A549 (cell line): ENCODE data around the gene NAP1L4. TPM values are rescaled to one million over a fixed set of nuclear protein-coding genes. Genes with fewer than 3 reads are reported as not detected.

Experiments used
- ATAC-seq, 2 experiments: fragments of 200-7000 bp in 1 of 2; fragments of >200 bp in 1 of 2; cut with Nextera tagmentation in 1 of 2; cut with Tn5 transposase in 1 of 2; 3 replicates each; pipeline versions ENCODE4 v1.8.0 to v1.9.1; 2018 to 2020; ENCODE audit warnings: mild to moderate bottlenecking in 1 of 2, moderate library complexity in 1 of 2
- CTCF ChIA-PET: fragments of 300-600 bp; sonication (Branson Sonifier 250); formaldehyde crosslinking; extraction: SDS; loops from one replicate; lab custom pipeline; 2021; ENCODE audit warnings: antibody characterized with exemption, inconsistent platforms; lab: Yijun Ruan, JAX
- POLR2A ChIA-PET: fragments of 350-600 bp; formaldehyde crosslinking; extraction: SDS; loops from one replicate; lab custom pipeline; 2021; ENCODE audit warnings: antibody characterized with exemption, inconsistent platforms; lab: Yijun Ruan, JAX
- DNase-seq, 2 experiments: peaks; one replicate each; pipeline versions ENCODE4 v3.0.0 to v3.0.0-alpha.2; 2011 to 2016; ENCODE audit warnings: low read depth in 1 of 2, low spot score in 1 of 2
- FAIRE-seq: peaks from 2 replicates; lab custom pipeline; 2011; peaks lifted over from hg19 to GRCh38; lab: Jason Lieb, UNC
- H3K27ac ChIP-seq, 2 experiments: fragments of >200 bp; sonication (Bioruptor Twin); formaldehyde crosslinking; 3 replicates each; pipeline ENCODE4 v1.5.1; 2016 to 2017
- H3K4me1 ChIP-seq: fragments of >200 bp; sonication (Bioruptor Twin); formaldehyde crosslinking; 3 replicates; pipeline ENCODE4 v1.6.1; 2016
- H3K4me2 ChIP-seq: fragments of >200 bp; sonication (Bioruptor Twin); formaldehyde crosslinking; 3 replicates; pipeline ENCODE4 v1.6.1; 2016
- H3K4me3 ChIP-seq: fragments of >200 bp; sonication (Bioruptor Twin); formaldehyde crosslinking; 3 replicates; pipeline ENCODE4 v1.5.1; 2016
- H3K9me3 ChIP-seq: fragments of >200 bp; sonication (Bioruptor Twin); formaldehyde crosslinking; 3 replicates; pipeline ENCODE4 v1.6.1; 2016
- CHD2 ChIP-seq: fragments of 150-350 bp; IDR thresholded peaks from 2 replicates; pipeline ENCODE4 v1.6.1; 2014; ENCODE audit warnings: low read length; ENCODE audit not compliant: partially characterized antibody
- CHD4 ChIP-seq: fragments of 200-600 bp; sonication (generic); IDR thresholded peaks from 2 replicates; pipeline ENCODE4 v1.6.1; 2016; ENCODE audit warnings: antibody characterized with exemption, mild to moderate bottlenecking, borderline replicate concordance
- EHMT2 ChIP-seq: fragments of 200-600 bp; sonication (generic); IDR thresholded peaks from 2 replicates; pipeline ENCODE4 v1.6.1; 2016; ENCODE audit warnings: antibody characterized with exemption, low read depth, mild to moderate bottlenecking, moderate library complexity
- EP300 ChIP-seq, 2 experiments: fragments of >200 bp; sonication (Bioruptor Twin); formaldehyde crosslinking; IDR thresholded peaks; 2 replicates in 1 of 2; 3 replicates in 1 of 2; pipeline ENCODE4 v1.6.1; 2016 to 2017
- FOSB ChIP-seq: fragments of 250-450 bp; sonication (Bioruptor Pico); IDR thresholded peaks from 2 replicates; pipeline ENCODE4 v1.5.0; 2020; ENCODE audit warnings: mild to moderate bottlenecking, moderate library complexity
- HOXA7 ChIP-seq: fragments of 250-450 bp; sonication (Bioruptor Pico); IDR thresholded peaks from 2 replicates; pipeline ENCODE4 v1.5.0; 2020; ENCODE audit warnings: mild to moderate bottlenecking, moderate library complexity
- MYC ChIP-seq: IDR thresholded peaks from 2 replicates; pipeline ENCODE4 v1.6.1; 2012; ENCODE audit warnings: mild to moderate bottlenecking, inconsistent platforms, low read length, improper control_type of control experiment, borderline replicate concordance
- PHF8 ChIP-seq: fragments of 200-600 bp; sonication (generic); IDR thresholded peaks from 2 replicates; pipeline ENCODE4 v1.6.1; 2016; ENCODE audit warnings: low read depth, mild to moderate bottlenecking, antibody characterized with exemption, moderate library complexity, borderline replicate concordance
- RAD21 ChIP-seq, 2 experiments: fragments of >200 bp in 1 of 2; sonication (Bioruptor Twin) in 1 of 2; formaldehyde crosslinking in 1 of 2; IDR thresholded peaks in 1 of 2; conservative IDR thresholded peaks in 1 of 2; 2 replicates in 1 of 2; 3 replicates in 1 of 2; pipeline ENCODE4 v1.6.1; 2012 to 2018; ENCODE audit warnings: inconsistent platforms in 1 of 2
- RNF2 ChIP-seq: fragments of 200-600 bp; sonication (generic); IDR thresholded peaks from 2 replicates; pipeline ENCODE4 v1.6.1; 2016; ENCODE audit warnings: low read depth, mild to moderate bottlenecking, antibody characterized with exemption, moderate library complexity, borderline replicate concordance
- TP53 ChIP-seq: fragments of 250-450 bp; sonication (Bioruptor Pico); IDR thresholded peaks from 2 replicates; pipeline ENCODE4 v1.5.0; 2021; ENCODE audit warnings: mild to moderate bottlenecking, moderate library complexity
- ZNF302 ChIP-seq: fragments of 250-450 bp; sonication (Bioruptor Pico); IDR thresholded peaks from 2 replicates; pipeline ENCODE4 v1.9.0; 2021; ENCODE audit warnings: inconsistent platforms, mild to moderate bottlenecking, moderate library complexity
- ZSCAN20 ChIP-seq: fragments of 250-450 bp; sonication (Bioruptor Pico); IDR thresholded peaks from 2 replicates; pipeline ENCODE4 v1.8.0; 2022; ENCODE audit warnings: mild to moderate bottlenecking, moderate library complexity
- WGBS: methylation state at CpG from one replicate; pipeline ENCODE4 v1.1.6; 2017; ENCODE audit errors: missing lambda C conversion rate; 5-methylcytosine and 5-hydroxymethylcytosine counted together
- polyA plus RNA-seq, 4 experiments: library from polyadenylated mRNA; depleted of rRNA in 3 of 4; stranded (reverse); fragments of >200 nt; fragmentation: RNase III in 1 of 4; extraction: RNeasy Plus Mini Kit Qiagen cat#74134 plus additional on column Dnase treatment in 1 of 4; gene quantifications; 2 replicates in 3 of 4; 3 replicates in 1 of 4; pipeline ENCODE4 v1.2.3, GENCODE V29; 2011 to 2017
- TF ChIP-seq, protein P1 (sequence below): fragments of 250-450 bp; sonication (Bioruptor Pico); IDR thresholded peaks from 2 replicates; pipeline ENCODE4 v1.5.0; 2021; ENCODE audit warnings: mild to moderate bottlenecking, moderate library complexity, borderline replicate concordance
- TF ChIP-seq, protein P2 (sequence below): IDR thresholded peaks from 2 replicates; pipeline ENCODE4 v1.6.1; 2012
- TF ChIP-seq, protein P3 (sequence below): fragments of >200 bp; sonication (Bioruptor Twin); formaldehyde crosslinking; IDR thresholded peaks from 3 replicates; pipeline ENCODE4 v1.5.1; 2016
- TF ChIP-seq, protein P4 (sequence below): fragments of >200 bp; sonication (Bioruptor Twin); formaldehyde crosslinking; IDR thresholded peaks from 3 replicates; pipeline ENCODE4 v1.6.1; 2016
- TF ChIP-seq, protein P5 (sequence below): IDR thresholded peaks from 2 replicates; pipeline ENCODE4 v1.6.1; 2012

Gene NAP1L4
- polyA plus RNA-seq, 2 of the 4 experiments (the other 2 are of a cell fraction) = 132 to 148 TPM

DNA sequence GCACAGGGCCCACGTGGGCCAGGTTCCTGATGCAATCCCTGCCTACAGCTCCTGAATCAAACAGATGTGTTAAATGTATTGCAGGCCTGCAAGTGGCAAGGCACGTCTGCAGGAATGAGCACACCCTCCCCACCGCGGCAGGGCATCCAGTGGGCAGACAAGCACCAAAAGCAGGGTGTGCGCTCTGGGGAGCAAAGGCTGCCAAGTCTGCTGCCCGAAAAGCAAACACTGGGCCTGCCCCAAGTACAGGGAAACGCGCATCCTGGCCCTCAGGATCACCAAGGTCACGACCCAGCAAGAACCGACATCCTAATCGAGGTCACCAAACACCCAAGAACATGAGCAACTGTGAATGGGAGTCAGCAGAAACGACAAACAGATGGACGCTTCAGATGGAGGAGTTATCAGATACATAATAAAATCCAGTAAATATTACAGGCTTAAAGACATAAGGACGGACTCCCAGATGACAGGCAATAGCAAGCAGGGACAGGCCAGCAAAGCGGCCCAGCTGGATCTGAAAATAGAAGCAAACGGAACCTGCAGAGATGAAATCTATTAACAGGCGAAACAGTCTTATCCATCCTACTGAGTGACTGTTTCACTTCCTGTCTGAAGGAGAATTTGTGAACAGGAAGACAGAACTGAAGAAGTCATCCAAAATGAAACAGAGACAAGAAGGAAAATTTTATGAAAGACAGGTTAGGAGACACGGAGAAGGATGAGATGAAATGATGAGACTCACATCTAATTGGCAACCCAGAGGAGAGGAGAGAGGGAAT is 38.4 kb upstream of the NAP1L4 start (continued):
- TF ChIP-seq, protein P1, sequence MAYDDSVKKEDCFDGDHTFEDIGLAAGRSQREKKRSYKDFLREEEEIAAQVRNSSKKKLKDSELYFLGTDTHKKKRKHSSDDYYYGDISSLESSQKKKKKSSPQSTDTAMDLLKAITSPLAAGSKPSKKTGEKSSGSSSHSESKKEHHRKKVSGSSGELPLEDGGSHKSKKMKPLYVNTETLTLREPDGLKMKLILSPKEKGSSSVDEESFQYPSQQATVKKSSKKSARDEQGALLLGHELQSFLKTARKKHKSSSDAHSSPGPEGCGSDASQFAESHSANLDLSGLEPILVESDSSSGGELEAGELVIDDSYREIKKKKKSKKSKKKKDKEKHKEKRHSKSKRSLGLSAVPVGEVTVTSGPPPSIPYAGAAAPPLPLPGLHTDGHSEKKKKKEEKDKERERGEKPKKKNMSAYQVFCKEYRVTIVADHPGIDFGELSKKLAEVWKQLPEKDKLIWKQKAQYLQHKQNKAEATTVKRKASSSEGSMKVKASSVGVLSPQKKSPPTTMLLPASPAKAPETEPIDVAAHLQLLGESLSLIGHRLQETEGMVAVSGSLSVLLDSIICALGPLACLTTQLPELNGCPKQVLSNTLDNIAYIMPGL (CRISPR knock-in tag) = no peak
- TF ChIP-seq, protein P2, sequence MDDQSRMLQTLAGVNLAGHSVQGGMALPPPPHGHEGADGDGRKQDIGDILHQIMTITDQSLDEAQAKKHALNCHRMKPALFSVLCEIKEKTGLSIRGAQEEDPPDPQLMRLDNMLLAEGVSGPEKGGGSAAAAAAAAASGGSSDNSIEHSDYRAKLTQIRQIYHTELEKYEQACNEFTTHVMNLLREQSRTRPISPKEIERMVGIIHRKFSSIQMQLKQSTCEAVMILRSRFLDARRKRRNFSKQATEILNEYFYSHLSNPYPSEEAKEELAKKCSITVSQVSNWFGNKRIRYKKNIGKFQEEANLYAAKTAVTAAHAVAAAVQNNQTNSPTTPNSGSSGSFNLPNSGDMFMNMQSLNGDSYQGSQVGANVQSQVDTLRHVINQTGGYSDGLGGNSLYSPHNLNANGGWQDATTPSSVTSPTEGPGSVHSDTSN = no peak
- TF ChIP-seq EP300 (IDR thresholded peaks at IDR 0.05) (no peak), CHD2 (no peak), RNF2 (no peak)

DNA sequence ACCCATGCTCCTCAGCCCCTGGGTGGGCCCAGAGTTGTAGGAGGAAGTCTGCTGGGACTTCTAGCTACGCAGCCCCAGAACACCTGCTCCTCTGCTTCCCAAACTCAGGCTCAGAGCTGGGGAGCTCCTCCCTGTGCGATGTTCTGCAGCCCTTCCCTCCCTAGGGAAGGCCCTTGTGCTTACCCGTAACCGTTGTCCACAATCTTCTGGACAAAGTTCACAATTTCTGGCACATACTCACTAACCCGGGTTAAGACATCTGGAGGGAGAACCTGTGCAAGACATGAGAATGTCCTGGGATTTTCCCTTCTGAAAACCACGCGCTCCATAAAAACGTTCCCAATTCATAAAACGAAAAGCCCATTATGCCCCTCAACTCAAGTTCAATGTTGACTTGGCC is 36.7 kb upstream of the NAP1L4 start:
- WGBS = 90% methylated on average over 9 of the region's 9 CpGs
- POLR2A ChIA-PET = no interaction called here
- CTCF ChIA-PET = interaction anchor here (1.1 to 9.6 kb wide), 3 partner anchors 9 to 138 kb away, joined by 3 to 88 read pairs (median 11); no protein-coding TSS in a partner anchor
- Histone ChIP-seq H3K9me3 (no peaks in the 10 kb centered on the region), H3K4me2 (no peak overlapping the region), H3K27ac (no peak overlapping the region), H3K4me1 (no peaks in the 10 kb centered on the region), H3K4me3 (no peak overlapping the region)
- DNase-seq (no peak), ATAC-seq (no peak; a peak in 1 of 6 replicates), FAIRE-seq (no peak)
- TF ChIP-seq PHF8 (no peak), CHD2 (no peak), TP53 (CRISPR knock-in tag) (no peak), RNF2 (no peak), ZSCAN20 (CRISPR knock-in tag) (no peak), RAD21 (conservative IDR thresholded peaks at IDR 0.05 in 1 of 2, IDR thresholded peaks at IDR 0.05 in 1 of 2) (no peak), CHD4 (no peak), ZNF302 (no peak), HOXA7 (CRISPR knock-in tag) (no peak), FOSB (CRISPR knock-in tag) (no peak), EHMT2 (no peak), MYC (no peak)
- TF ChIP-seq, protein P3, sequence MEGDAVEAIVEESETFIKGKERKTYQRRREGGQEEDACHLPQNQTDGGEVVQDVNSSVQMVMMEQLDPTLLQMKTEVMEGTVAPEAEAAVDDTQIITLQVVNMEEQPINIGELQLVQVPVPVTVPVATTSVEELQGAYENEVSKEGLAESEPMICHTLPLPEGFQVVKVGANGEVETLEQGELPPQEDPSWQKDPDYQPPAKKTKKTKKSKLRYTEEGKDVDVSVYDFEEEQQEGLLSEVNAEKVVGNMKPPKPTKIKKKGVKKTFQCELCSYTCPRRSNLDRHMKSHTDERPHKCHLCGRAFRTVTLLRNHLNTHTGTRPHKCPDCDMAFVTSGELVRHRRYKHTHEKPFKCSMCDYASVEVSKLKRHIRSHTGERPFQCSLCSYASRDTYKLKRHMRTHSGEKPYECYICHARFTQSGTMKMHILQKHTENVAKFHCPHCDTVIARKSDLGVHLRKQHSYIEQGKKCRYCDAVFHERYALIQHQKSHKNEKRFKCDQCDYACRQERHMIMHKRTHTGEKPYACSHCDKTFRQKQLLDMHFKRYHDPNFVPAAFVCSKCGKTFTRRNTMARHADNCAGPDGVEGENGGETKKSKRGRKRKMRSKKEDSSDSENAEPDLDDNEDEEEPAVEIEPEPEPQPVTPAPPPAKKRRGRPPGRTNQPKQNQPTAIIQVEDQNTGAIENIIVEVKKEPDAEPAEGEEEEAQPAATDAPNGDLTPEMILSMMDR = no peak
- TF ChIP-seq, protein P4, sequence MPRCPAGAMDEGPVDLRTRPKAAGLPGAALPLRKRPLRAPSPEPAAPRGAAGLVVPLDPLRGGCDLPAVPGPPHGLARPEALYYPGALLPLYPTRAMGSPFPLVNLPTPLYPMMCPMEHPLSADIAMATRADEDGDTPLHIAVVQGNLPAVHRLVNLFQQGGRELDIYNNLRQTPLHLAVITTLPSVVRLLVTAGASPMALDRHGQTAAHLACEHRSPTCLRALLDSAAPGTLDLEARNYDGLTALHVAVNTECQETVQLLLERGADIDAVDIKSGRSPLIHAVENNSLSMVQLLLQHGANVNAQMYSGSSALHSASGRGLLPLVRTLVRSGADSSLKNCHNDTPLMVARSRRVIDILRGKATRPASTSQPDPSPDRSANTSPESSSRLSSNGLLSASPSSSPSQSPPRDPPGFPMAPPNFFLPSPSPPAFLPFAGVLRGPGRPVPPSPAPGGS = no peak
- TF ChIP-seq, protein P5, sequence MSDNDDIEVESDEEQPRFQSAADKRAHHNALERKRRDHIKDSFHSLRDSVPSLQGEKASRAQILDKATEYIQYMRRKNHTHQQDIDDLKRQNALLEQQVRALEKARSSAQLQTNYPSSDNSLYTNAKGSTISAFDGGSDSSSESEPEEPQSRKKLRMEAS = no peak
